CD4-positive, alpha-beta T cell treated with Interleukin-17A for 1 hour (primary cell): ENCODE results near the gene DNAJC22.
A peak's percentile ranks its signal among the peaks of the same experiment; 100 is the strongest.
"Not testable (repeated sequence)": the region's sequence is repeated elsewhere in the genome, so short reads cannot be mapped to it uniquely, and the experiment has no call there.

ENCODE experiments used
- DNase-seq: peaks from one replicate; pipeline ENCODE4 v3.0.0-alpha.2; 2020

DNAJC22 gene

GRCh38 chr12:49346659-49347310, at the start of gene DNAJC22:
TSS of gene DNAJC22 (plus strand) at chr12:49346888. CDS start at chr12:49348873, 1,985 bp downstream.
- no peak for DNase-seq

GRCh38 chr12:49297695-49298060, 49.0 kb upstream of the DNAJC22 start:
- DNase-seq = no peak

DNA sequence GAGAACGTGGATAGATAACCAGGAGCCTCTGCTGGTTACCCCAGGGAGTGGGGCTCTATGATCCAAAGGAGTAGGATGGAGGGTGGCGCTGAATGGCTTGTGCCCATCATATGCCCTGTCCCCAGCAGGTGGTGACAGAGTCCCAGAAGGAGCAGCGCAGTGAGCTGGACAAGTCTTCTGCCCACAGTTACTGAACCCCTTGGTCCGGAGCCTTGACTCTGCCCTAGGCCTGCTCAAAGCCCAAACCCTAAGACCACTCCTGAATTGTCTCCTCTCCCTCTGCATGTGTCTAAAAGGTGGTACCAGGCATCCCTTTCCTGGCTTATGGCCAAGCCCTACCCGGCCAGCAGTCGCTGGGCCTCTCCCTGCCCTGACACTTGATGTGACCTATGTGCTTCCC, 48.5 kb upstream of the DNAJC22 start:
- DNase-seq = no peak

- no peak for DNase-seq
Observed at GRCh38 chr12:49301760-49302159, 44.9 kb upstream of the DNAJC22 start.

DNA sequence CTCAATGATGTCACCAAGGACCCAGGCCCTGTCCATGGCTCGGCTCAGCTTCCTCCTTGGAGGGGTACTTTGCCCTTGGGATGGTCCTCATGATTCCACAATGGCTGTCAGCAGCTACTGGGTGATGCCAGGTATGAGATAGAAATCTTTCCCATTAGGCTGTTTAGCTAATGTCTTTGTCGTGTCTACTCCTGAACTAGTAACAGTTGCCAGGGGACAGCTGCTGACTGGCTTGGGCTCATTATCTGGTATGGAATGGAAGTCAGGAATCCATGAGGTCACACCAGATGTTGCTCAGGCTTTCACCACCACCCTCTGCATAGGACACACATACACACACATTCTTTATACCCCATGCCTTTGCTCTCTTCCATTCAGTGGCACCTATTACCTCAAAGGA, 42.5 kb upstream of the DNAJC22 start:
- DNase-seq = no peak

GRCh38 chr12:49305762-49306510, 40.8 kb upstream of the DNAJC22 start:
- no peak for DNase-seq

DNA sequence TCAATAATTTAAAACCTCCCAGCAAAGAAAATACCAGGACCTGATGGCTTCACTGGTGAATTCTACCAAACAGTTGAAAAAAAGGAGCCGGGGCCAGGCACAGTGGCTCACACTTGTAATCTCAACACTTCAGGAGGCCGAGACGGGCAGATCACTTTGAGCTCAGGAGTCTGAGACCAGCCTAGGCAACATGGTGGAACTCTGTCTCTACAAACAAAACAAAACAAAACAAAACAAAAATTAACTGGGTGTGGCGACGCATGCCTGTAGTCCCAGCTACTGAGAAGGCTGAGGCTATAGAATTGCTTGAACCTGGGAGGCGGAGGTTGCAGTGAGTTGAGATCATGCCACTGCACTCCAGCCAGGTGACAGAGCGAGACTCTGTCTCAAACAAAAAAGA, 37.3 kb upstream of the DNAJC22 start:
- no peak for DNase-seq

GRCh38 chr12:49310451-49311000, 36.2 kb upstream of the DNAJC22 start:
- not testable (repeated sequence) for DNase-seq

- DNase-seq = no peak
Observed at GRCh38 chr12:49314811-49315210, 31.9 kb upstream of the DNAJC22 start.

- not testable (repeated sequence) for DNase-seq
Observed at GRCh38 chr12:49317118-49317517, 29.6 kb upstream of the DNAJC22 start.

DNA sequence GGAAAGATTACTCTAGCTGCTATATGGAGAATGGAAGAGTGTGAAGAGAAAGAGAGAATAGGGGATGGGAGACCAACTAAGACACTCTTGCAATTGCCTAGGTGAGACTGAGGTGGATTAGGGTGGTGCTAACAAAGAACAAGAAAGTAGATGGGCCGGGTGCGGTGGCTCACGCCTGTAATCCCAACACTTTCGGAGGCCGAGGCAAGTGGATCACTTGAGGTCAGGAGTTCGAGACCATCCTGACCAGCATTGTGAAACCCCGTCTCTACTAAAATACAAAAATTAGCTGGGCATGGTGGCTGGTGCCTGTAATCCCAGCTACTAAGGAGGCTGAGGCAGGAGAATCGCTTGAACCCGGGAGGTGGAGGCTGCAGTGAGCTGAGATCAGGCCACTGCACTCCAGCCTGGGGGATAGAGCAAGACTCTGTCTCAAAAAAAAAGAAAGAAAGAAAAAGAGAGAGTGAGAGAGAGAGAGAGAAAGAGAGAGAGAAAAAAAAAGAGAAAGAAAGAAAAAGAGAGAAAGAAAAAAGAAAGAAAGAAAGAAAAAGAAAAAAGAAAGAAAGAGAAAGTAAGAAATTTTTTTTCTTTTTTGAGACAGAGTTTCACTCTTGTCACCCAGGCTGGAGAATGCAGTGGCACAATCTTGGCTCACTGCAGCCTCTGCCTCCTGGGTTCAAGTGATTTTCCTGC, 26.1 kb upstream of the DNAJC22 start:
- DNase-seq = not testable (repeated sequence)

- no peak for DNase-seq
Observed at GRCh38 chr12:49322367-49322707, 24.4 kb upstream of the DNAJC22 start.

DNA sequence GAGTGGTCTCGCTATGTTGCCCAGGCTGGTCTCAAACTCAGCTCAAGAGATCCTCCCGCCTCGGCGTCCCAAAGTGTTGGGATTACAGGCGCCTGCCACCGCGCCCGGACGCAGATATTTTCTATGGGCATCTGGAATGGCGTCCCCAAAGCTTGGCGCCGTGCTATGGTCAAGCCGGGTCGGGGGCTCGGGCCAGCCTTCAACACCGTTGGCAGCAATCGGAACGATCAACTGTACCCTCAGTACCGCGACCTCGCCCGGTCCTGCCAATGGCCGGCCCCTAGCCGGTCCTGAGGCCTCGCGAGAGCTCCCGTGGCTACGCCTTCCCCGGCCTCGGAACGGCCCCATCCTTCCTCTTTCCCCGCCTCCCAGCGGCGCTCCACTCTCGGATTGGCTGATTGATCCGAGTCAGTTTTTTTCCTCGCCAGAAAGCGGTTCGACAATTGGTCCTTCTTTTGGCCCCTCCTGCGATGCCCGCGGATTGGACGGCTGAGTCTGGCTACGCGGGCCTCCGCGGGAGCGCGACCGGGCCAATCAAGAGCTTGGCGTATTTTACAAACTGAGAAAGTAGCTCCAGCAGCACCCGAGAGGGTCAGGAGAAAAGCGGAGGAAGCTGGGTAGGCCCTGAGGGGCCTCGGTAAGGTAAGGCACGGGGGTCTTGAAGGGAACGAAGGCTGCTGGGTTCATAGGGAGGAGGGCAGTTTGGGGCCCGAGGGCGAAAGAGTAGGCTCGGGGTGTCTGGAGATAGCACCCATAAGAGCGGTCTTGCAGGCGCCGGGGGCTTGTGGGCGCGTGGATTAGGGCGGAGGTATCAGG, 23.8 kb upstream of the DNAJC22 start, which contains the start of gene TROAP:
Gene TROAP, plus strand, starts transcription at position 548 of the 816 bp plus-strand sequence. CDS start 354 bp downstream, outside the sequence.
- DNase-seq = peak; percentile 99

DNA sequence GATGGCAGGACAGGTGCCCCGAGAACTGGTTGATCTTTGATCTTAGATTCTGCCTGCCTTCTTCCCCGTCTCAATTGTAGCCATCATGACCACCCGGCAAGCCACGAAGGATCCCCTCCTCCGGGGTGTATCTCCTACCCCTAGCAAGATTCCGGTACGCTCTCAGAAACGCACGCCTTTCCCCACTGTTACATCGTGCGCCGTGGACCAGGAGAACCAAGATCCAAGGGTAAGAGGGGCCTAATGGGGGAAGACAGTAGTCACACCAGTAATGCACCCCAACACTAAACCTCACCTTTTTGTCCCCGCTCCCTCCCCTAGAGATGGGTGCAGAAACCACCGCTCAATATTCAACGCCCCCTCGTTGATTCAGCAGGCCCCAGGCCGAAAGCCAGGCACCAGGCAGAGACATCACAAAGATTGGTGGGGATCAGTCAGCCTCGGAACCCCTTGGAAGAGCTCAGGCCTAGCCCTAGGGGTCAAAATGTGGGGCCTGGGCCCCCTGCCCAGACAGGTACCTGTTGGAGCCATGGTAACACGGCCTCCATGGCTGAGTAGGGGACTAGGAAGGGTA, 23.1 kb upstream of the DNAJC22 start:
- no peak for DNase-seq

GRCh38 chr12:49325606-49326005, 21.1 kb upstream of the DNAJC22 start:
- DNase-seq = no peak

DNA sequence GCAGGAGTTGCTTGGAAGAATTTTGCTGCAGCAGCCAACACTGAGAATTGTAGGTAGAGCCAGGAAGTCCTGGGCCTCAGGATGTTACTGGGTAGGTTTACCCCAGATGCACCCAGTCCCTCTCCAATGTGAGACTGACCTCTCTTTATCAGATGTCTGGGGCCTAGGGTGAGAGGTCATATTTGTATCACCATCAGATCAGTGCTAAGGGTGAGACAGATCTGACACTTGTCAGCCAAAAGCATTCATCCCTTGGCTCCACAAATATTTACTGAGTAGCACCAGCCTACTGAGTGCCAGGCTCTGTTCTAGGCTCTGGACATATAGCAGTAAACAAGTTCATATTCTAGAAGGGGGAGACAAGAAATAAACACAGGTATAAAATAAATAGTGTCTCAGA, 19.3 kb upstream of the DNAJC22 start:
- no peak for DNase-seq

DNA sequence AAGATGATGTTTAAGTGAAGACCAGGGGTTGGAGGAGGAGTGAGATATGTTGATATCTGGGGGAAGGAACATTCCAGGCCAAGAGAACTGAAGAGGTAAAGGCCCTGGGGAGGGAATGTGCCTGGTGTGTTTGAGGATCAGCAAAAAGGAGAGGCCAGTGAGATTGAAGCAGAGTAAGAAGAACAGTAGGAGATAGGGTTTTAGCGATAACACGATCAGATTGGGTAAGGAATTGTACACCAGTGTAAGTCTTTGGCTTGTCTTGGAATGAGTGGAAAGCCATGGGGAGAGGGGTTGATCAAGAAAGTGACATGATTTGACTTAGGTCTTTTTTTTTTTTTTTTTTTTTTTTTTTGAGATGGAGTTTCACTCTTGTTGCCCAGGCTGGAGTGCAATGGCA, 18.8 kb upstream of the DNAJC22 start:
- DNase-seq = no peak

DNA sequence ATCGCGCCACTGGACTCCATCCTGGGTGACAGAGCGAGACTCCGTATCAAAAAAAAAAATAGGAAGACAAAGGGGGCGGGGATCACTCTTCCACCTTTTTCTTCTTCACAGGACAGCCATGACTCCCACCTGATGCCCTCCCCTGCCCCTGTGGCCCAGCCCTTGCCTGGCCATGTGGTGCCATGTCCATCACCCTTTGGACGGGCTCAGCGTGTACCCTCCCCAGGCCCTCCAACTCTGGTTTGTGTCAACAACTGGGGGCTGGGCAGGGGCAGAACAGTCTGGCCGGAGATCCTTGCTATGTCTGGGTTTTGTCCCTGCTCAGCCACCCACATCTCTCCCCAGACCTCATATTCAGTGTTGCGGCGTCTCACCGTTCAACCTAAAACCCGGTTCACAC, 17.9 kb upstream of the DNAJC22 start:
- DNase-seq = no peak

DNA sequence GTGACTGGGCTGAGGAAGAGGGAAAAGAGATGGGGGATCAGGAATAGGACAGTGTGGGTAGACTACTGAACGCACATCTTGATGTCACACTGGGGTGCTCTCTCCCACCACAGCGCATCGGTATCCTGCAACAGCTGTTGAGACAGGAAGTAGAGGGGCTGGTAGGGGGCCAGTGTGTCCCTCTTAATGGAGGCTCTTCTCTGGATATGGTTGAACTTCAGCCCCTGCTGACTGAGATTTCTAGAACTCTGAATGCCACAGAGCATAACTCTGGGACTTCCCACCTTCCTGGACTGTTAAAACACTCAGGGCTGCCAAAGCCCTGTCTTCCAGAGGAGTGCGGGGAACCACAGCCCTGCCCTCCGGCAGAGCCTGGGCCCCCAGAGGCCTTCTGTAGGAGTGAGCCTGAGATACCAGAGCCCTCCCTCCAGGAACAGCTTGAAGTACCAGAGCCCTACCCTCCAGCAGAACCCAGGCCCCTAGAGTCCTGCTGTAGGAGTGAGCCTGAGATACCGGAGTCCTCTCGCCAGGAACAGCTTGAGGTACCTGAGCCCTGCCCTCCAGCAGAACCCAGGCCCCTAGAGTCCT, 16.6 kb upstream of the DNAJC22 start:
- DNase-seq = no peak

DNA sequence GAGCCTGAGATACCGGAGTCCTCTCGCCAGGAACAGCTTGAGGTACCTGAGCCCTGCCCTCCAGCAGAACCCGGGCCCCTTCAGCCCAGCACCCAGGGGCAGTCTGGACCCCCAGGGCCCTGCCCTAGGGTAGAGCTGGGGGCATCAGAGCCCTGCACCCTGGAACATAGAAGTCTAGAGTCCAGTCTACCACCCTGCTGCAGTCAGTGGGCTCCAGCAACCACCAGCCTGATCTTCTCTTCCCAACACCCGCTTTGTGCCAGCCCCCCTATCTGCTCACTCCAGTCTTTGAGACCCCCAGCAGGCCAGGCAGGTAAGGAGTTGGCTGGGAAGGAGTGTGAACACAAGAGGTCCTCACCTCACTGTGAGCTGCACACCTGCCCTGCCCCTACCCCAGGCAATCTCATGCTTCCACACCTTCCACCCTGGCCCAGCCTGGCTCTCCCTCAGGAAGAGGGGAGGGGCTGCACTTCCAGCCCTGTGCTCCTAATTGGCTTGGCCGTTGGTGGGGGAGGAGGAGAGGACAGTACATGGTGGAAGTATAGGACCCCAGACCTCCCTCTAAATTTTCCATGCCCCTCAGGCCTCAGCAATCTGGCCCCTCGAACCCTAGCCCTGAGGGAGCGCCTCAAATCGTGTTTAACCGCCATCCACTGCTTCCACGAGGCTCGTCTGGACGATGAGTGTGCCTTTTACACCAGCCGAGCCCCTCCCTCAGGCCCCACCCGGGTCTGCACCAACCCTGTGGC, 15.9 kb upstream of the DNAJC22 start:
- no peak for DNase-seq
